A204.1 (cell line): ENCODE results near the gene GMDS.

Experiments
- FAIRE-seq: peaks from 2 replicates; lab custom pipeline; 2012; peaks lifted over from hg19 to GRCh38; lab: Jason Lieb, UNC

Gene GMDS

DNA sequence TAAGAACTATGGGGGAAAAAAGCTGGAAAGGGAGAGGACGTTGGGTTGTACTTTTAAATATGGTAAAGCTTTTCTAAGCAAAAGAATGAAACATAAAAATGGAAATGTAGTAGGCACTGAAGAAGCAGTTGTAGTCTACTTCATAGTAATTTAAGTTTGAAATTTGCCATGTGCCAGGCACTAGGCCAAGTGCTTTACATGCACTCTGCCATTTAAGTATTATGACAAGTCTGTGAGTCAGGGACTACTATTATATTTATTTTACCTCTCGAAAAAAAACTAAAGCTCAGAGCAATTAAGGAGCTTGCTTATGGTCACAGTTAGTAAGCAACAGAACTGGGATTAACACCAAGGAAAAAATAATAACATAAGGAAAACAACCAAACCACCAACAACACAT lies 257.8 kb downstream of the GMDS start:
- no peak for FAIRE-seq

DNA sequence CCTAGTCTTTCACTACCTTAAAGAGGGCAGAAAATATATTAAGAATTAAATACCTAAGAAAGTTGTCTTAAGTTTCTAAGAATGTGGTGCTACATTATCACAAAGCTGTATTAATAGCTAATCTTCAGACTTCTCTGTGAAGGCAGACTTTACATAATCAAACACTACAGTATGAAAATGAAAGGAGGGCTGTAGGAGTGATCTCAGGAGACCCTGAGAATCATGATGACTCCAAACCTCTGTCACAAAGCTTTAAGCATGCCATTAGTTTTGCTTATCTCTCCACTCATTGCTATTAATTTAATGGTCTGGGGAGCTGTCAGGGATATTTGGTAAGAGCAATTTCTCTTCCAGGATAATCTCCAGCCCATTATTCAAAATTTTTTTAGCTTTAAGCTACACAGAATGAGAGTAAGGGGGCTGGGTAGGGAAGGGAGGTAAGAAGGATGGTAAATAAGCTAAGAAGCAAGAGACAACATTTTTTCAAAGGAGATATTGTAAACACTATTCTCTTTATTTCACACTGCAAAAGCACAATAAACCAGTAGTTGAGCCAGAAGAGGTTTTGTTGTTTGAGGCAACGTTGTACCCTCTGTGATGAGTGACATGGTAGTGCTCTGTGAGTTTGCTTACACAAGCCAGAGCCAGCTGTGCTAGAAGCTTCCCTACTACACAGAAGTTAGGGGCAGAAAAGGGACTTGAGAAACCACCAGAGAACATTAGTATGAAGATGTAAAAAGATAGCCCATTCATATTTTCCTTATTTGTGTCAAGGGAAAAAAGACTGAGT lies 258.8 kb downstream of the GMDS start:
- no peak for FAIRE-seq

DNA sequence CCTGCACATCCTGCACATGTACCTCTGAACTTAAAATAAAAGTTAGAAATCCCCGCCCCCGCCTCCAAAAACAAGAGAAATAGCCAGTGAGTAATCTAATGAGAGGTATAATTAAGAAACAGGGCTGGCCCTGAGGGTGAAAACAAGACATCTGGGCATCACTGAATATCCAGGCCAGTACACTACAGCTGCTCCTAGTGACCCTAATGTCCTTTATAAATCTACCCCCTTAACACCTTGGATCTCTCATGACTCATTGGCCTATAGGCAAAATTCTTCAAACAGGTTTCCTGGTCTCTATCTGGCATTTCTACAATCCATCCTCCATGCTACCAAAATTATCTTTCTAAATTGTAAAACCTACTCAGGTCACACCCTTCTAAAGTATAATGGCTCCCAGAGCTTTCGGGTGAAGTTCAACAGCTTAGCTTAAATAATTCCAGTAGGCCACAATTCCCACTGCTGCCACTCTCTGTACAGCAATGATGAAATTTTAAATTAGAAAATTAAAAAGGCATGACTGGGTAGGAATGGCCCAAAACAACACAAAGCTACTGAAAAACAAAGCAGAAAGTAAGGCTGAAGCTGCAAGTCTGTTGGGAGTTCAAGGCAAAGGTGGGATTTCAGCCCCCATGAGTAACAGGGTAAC lies 260.9 kb downstream of the GMDS start:
- no peak for FAIRE-seq

DNA sequence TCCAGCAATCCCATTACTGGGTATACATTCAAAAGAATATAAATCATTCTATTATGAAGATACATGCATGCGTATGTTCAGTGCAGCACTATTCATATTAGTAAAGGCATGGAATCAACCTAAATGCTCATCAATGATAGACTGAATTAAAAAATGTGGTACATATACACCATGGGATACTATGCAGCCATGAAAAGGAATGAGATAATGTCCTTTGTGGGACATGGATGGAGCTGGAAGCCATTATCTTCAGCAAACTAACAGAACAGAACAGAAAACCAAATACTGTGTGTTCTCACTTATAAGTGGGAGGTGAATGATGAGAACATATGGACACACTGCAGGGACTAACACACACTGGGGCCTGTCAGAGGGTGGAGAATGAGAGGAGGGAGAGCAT lies 261.6 kb downstream of the GMDS start:
- no peak for FAIRE-seq

DNA sequence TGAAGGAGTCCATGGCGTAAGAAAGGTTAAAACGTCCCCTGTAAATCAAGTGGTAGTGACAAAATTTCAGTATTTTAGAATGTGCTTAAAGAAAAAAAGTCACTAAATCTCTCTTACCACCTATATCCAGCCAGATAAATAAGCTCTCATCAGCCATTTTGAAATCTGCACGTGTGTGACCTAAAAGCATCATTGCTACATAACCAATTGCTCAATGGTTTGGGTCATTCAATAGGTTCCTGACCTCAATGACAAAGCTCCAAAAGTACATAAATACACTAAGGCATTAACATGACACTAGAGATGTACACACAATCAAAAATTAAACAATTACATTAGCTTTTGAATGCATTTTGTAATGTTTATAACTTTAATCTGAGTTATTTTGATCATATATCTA lies 272.4 kb downstream of the GMDS start:
- FAIRE-seq: no peak

DNA sequence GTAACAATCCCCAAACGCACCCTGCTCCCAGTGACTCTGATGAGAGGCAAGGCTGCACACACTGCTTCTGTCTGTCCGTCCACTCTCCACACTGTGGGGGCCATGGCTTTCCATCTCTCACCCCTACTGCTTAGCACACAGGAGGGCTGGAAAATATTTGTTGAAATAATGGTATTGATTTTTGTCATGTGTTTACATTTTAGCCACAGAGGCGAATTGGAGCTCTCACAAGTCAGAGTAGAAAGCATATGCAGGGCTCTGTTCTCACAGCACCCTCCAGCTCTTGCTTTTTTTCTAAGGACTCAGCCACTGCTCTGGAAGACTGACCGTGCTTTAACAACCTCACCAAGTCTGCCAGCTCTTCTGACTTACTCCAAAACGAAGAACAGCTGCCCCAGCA lies 273.8 kb downstream of the GMDS start:
- no peak for FAIRE-seq

DNA sequence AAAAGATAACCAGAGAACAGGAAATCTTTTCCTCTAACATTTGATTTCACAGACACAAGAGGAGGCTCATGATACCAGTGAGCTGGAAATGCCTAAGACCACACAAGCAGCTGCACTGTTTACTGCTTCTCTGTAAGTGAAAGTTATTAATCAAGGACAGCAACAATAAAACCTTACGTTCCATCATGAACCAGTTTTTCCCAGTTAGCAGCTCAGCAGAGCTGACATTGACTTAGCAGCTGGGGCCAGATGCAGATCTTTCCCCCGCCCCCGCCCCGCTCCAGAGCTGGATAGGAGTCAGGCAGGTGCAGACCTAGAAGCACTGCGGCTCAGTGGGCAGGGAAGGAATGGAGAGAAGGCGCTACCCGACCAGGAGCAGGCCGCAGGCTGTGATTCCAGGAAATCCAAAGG lies 275.2 kb downstream of the GMDS start:
- no peak for FAIRE-seq

DNA sequence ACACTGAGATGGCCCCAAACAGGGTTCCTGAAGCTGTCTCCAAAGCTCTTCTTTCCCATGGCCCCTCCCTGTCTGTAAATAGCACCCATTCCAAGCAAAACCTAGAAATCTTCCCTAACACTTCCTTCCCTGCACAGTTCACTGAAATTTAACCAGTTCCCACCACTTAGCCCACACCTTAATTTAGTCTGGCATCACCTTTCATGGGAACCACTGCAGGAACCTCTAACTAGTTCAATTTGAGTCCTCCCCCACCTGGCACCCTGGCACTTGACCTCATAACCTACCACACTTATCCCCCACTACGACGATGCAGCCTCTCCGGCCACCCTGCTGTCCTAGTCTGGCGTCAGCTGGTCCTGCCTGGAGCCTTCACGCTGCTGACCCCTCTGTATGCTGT lies 278.7 kb downstream of the GMDS start:
- no peak for FAIRE-seq

DNA sequence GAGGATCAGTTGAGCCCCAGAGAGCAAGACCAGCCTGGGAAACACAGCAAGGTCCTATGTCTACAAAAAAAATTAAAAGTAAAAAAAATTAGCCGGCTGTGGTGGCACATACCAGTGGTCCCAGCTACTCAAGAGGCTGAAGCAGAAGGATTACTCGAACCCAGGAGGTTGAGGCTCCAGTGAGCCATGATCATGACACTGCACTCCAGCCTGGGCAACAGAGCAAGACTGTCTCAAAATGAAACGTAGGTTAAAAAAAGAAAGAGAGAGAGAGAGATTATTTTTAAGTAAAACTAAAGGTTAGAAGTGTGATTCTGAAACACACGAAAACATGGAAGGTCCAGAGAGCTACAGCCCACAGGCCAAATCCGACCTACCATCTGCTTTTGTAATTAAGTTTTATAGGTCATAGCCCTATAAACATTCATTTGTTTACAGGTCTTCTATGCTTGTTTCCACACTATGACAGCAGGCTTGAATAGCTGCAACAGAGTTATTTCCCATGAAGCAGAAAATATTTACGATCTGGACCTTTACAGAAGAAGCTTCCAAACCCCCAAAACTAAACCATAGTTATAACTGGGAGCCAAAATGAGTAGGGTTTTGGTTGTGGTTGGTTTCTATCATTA lies 279.7 kb downstream of the GMDS start:
- no peak for FAIRE-seq

DNA sequence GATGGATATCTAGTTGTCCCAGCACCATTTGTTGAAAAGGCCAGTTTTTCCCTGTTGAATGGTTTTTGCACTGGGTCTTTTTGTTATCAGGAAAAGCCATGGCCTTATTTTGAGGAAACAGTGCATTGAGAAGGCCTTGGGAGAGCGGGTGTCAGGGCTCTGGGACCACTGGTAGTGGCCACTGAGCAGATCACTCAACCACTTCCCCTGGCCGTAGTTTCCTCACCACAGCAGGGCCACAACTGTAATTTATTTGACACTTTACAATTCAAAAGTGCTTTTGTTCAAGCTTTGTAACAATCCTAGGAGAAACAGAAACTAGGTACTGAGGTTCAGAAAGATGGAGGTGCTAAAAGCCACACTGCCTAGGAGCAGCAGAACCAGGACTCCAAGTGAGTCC lies 281.8 kb downstream of the GMDS start:
- no peak for FAIRE-seq

DNA sequence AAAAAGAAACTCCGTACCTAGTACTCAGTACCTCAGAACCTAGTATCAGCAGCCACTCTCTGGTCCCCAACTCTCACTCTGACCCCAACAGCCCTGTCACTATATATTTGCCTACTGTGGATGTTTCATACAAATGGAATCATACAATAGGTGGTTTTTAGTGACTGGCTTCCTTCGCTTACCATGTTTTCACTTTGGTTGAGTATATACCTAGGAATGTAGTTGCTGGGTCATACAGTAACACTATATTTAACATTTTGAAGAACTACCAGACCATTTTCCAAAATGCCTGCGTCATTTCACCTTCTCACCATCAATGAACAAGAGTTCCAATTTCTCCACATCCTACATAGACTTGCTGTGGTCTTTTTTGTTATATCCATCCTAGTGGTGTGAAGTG lies 283.2 kb downstream of the GMDS start:
- no peak for FAIRE-seq

DNA sequence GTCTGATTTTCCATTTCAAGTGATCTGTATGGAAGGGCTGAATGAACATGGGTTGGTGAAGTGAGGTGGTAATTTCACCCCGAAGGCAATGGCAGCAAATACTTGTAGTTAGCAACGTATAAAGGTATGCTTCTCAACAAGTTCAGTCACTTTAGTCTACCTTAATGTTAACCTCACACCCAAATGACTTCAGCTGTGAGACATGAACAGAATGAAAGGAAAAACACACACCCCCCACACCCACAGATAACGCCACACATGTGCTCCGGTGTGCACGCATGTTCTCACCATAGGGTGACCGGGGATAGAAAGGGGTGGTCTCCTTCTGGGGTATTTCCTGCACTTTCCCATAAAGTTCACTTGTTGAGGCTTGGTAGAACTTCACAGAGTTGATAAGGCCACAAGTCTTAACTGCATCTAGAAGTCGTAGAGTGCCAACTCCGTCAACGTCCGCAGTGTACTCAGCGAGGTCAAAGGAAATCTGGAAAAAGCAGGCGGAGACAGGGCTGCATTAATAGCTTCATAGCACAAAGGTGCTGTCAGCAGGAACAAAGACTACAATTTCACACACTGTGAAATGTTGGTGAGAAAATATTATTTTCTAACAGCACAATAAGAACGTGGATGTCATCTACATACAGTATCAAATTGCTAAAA lies 284.8 kb downstream of the GMDS start:
- no peak for FAIRE-seq

DNA sequence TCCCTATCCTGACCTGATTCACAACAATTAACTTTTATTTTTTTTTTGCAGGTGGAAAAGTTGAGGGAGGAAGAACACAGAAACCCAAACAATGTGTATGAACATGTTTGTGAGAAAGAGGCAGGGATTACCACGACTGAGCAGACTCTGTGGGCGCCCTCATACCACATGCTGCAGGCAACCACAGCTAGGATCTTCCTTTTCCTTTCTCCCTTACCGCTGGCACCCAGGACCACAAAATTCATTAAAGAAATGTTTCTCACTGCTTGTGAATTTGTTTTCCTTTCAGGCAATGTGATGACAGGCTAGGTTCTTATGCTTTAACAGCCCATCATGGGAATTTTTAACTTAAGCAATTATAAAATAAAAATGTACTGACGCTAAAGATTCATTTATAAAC lies 287.1 kb downstream of the GMDS start:
- FAIRE-seq: no peak

DNA sequence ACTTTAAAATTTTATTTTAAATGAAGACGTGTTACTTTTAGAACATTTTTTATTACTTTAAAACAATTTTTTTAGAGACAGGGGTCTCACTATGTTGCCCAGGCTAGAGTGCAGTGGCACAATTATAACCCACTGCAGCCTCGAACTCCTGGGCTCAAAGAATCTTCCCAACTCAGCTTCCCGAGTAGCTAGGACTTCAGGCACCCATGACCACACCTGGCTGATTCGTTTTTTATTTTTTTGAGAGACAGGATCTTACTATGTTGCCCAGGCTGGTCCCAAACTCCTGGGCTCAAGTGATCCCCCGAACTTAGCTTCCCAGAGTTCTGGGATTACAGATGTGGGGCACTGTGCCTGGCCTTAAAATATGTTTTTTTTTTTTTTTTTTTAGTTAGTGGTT lies 287.7 kb downstream of the GMDS start:
- no peak for FAIRE-seq

DNA sequence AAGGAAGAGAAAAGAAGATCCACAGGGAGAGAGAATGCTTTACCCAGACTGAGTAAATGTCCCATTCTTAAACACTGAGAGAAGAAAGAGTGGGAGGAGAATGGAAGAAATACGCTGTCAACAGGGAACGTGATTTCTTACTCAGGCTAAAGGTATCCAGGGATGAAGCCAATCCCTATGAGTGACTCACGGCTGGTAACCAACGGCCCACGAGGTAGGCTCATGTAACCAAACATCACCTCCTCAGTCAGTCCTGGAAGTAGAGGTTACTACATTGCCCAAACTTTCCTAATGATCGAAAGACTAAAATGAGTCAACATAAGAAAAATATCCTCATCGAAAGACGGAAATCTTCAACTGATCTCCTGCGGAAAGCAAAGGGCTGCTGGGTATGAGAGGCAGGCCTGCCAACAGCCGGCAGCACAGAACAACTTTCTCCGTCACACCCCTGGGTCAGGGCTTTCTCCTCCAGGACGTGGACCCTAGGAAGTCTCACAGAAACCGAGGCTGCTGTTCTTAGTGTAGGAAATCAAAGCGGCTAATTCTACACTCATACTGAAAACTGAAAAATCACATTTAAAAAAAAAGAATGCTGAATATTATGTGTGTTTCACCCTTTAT lies 292.6 kb downstream of the GMDS start:
- FAIRE-seq: peak; percentile 95

DNA sequence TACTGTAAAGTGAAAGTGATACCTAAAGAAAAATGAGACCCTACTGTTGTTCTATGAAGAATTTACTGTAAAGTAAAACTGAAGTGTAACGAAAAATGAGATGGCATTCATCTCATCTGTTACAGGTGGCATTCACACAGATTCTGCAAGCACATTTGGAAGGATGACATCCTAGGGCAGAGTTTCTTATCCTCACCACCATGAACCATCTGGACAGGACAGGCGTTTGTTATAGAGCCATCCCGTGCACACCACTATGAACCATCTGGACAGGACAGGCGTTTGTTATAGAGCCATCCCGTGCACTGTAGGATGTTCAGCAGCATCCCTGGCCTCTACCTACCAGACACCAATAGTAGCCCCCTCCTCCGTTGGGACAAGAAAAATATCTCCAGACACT lies 294.8 kb downstream of the GMDS start:
- no peak for FAIRE-seq

DNA sequence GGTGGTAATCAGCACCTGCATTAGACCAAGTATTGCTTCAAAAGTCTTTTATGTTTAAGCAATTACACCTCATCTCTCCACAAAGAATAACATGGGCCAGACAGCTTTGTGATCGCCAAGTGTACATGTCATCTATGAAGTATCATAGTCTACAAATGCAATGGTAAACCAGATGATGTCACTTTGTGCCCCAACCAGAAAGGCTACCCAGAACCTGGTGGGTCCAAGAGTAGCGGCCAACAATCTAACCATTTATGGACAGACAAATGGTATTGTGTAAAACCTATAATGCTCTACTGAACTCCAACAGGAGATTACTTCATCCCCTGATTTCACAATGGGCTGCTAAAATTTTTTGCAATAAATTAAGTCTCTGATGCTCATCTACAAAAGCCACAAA lies 295.9 kb downstream of the GMDS start:
- FAIRE-seq: no peak

DNA sequence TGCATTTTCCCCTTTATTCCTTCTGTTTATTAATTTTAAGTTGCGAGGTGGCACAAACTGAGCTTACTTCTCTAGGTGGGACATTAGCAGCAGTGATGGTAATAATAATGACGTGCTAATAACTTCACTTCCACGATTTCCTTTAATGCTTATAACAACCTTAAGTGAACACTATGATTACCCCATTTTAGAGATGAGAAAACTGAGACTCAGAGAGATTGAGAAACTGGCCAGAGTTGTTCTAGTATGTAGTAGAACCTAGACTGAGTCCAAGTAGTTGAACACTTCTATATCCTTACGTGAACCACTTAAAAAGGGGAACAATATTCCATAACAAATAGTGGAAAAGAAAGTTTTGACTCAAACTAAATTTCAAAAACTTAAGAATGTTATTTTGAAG lies 297.5 kb downstream of the GMDS start:
- FAIRE-seq: no peak

DNA sequence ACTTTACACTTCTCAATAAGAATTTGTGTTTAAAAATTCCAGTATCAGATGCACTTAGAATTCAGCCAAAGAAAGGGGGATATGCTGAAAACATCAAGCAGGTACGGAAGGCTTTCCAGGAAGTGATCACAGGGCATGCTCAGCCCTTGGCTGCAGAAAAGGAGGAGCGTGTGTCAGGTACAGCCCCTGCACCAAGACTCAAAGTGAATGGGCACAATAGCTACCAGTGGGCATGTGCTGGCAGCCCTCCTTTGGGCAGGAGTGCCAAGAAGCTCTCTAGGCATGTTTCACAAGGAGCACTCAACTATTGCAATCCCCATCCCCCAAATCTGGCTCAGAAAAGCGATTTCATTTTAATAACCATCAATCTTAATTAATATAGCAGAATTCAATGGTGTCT lies 298.8 kb downstream of the GMDS start:
- FAIRE-seq: no peak

DNA sequence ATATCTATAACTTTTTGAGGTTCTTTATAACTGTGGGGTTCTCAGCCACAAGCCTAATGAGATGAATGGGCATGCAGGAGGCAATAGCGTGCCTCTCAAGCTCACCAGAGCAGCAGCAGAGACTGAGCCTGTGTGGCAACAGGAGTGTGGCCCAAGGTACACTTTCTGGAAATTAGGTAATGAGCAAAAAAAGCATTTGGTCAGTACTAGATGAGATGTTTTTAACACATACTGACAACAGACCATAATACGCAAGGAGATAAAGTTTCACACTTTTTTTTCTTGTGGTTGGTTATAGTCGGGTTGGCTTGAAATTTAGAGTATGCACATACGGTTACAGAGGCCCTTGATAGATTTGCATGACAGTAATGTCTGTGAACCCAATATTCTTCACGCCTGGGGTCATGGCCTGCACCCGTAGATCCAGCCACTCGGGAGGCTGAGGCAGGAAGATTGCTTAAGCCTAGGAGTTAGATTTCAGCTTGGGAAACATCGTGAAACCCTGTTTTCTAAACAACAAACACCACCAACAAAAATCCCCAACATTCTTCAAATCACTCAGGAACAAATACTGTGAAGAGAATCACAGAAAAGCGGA lies 300.1 kb downstream of the GMDS start:
- no peak for FAIRE-seq

DNA sequence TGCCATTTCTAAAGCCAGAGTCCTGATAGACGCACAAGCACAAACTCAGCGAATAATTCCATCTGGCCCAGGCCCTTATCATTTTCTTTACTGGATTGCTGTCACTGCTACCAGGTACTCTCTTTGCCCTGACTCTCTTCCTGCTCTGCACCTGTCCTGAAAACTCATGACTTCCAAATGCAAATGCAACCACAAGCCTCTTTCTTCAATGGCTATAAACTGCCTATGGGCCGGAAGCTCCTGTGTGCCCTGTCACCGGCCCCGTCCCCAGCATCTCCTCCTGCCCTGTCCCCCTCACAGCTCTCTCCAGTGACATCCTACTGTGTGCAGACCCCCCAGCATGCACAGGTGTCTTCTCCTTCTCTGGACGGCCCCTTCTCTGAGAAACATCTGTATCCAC lies 302.6 kb downstream of the GMDS start:
- no peak for FAIRE-seq

DNA sequence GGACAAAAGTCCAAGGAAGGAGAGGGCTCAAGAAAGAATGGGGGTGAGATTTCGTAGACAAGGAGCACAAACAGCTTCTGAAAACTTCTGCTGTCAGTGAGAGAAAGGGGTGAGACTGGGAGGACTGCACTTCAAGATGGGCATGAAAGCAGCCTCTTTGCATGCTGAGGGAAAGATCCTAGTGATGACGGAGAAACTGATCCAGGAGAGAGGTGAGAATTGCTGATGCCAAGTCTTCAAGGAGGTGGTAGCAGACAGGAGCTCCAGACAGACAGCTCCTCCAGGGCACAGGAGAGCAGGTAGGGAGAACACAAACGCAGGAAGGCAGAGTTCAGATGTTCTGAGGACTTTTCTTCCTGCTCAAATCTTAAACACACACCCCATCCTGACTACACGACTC lies 303.9 kb downstream of the GMDS start:
- FAIRE-seq: no peak
